D721Med (cell line): ENCODE measurements around the gene SBNO2.

Experiments used
- DNase-seq: peaks from one replicate; pipeline ENCODE4 v3.0.0; 2011; ENCODE audit warnings: low spot score; ENCODE audit not compliant: insufficient read length
- FAIRE-seq: peaks from 2 replicates; lab custom pipeline; 2011; peaks lifted over from hg19 to GRCh38; lab: Jason Lieb, UNC
- CTCF ChIP-seq: IDR thresholded peaks from 2 replicates; pipeline ENCODE4 v1.5.1; 2012; ENCODE audit warnings: mild to moderate bottlenecking, control low read depth; ENCODE audit not compliant: insufficient read depth; ENCODE audit errors: missing control alignments

SBNO2 gene

GRCh38 chr19:1153891-1154730 is 20.0 kb downstream of the SBNO2 start:
- TF ChIP-seq CTCF = no peak
- DNase-seq (no peak), FAIRE-seq (no peak)

GRCh38 chr19:1151917-1152587 is 22.0 kb downstream of the SBNO2 start:
- FAIRE-seq (no peak), DNase-seq (peak; percentile 62)
- TF ChIP-seq CTCF = no peak

- DNase-seq (no peak), FAIRE-seq (no peak)
- TF ChIP-seq CTCF = no peak
Observed at GRCh38 chr19:1151037-1151724, 22.9 kb downstream of the SBNO2 start.

- FAIRE-seq = no peak
- no peak for TF ChIP-seq CTCF
- DNase-seq = no peak
Observed at GRCh38 chr19:1150333-1151036, 23.6 kb downstream of the SBNO2 start.

GRCh38 chr19:1149259-1150045 is 24.6 kb downstream of the SBNO2 start:
- FAIRE-seq = no peak
- DNase-seq = no peak
- TF ChIP-seq CTCF = no peak

GRCh38 chr19:1147934-1148549 is 26.0 kb downstream of the SBNO2 start:
- FAIRE-seq (no peak), DNase-seq (no peak)
- TF ChIP-seq CTCF = no peak
